H9 (cell line): ENCODE measurements around the gene TANGO6. TPM values are rescaled to one million over a fixed set of nuclear protein-coding genes. Genes with fewer than 3 reads are reported as not detected.

Experiments used
- DNase-seq: peaks from one replicate; pipeline ENCODE4 v3.0.0-alpha.2; 2017
- H2AFZ ChIP-seq: one replicate; pipeline ENCODE4 v1.6.1; 2013; ENCODE audit warnings: mild to moderate bottlenecking, low read length, control low read depth, moderate library complexity
- H2AK5ac ChIP-seq: 2 replicates; pipeline ENCODE4 v1.6.1; 2013; ENCODE audit warnings: low read length, control low read depth, mixed read lengths; ENCODE audit not compliant: insufficient read length
- H2BK120ac ChIP-seq: one replicate; pipeline ENCODE4 v1.6.1; 2013; ENCODE audit warnings: low read depth, mild to moderate bottlenecking, low read length, control low read depth, inconsistent platforms; ENCODE audit not compliant: poor library complexity, severe bottlenecking
- H2BK12ac ChIP-seq: 2 replicates; pipeline ENCODE4 v1.6.1; 2013; ENCODE audit warnings: low read length, control low read depth, mixed read lengths, low read depth; ENCODE audit not compliant: insufficient read length
- H2BK15ac ChIP-seq: 2 replicates; pipeline ENCODE4 v1.6.1; 2013; ENCODE audit warnings: low read depth, low read length, control low read depth
- H2BK20ac ChIP-seq: one replicate; pipeline ENCODE4 v1.6.1; 2013; ENCODE audit warnings: low read depth, mild to moderate bottlenecking, low read length, control low read depth, inconsistent platforms; ENCODE audit not compliant: poor library complexity, severe bottlenecking
- H2BK5ac ChIP-seq: 2 replicates; pipeline ENCODE4 v1.6.1; 2013; ENCODE audit warnings: low read length, control low read depth, mixed read lengths; ENCODE audit not compliant: insufficient read length
- H3K14ac ChIP-seq: 2 replicates; pipeline ENCODE4 v1.6.1; 2013; ENCODE audit warnings: low read length, control low read depth; ENCODE audit not compliant: insufficient read depth
- H3K18ac ChIP-seq: 2 replicates; pipeline ENCODE4 v1.6.1; 2013; ENCODE audit warnings: low read depth, mild to moderate bottlenecking, mixed read lengths, low read length, control low read depth; ENCODE audit not compliant: insufficient read length
- H3K23ac ChIP-seq: 2 replicates; pipeline ENCODE4 v1.6.1; 2013; ENCODE audit warnings: low read length, control low read depth, mixed read lengths, low read depth; ENCODE audit not compliant: insufficient read length
- H3K23me2 ChIP-seq: 2 replicates; pipeline ENCODE4 v1.6.1; 2013; ENCODE audit warnings: low read depth, mild to moderate bottlenecking, mixed read lengths, low read length, control low read depth; ENCODE audit not compliant: insufficient read length, poor library complexity, severe bottlenecking
- H3K27ac ChIP-seq: 2 replicates; pipeline ENCODE4 v1.5.1; 2013; ENCODE audit warnings: low read length, control low read depth, mixed read lengths, low read depth; ENCODE audit not compliant: insufficient read length
- H3K27me3 ChIP-seq: 2 replicates; pipeline ENCODE4 v1.6.1; 2013; ENCODE audit warnings: low read length, control low read depth, inconsistent platforms; ENCODE audit not compliant: insufficient read depth
- H3K4ac ChIP-seq: 2 replicates; pipeline ENCODE4 v1.6.1; 2013; ENCODE audit warnings: low read depth, mild to moderate bottlenecking, control low read depth, inconsistent platforms, low read length, moderate library complexity
- H3K4me1 ChIP-seq: 2 replicates; pipeline ENCODE4 v1.6.1; 2013; ENCODE audit warnings: low read length, control low read depth, inconsistent platforms; ENCODE audit not compliant: insufficient read depth
- H3K4me2 ChIP-seq: 2 replicates; pipeline ENCODE4 v1.6.1; 2013; ENCODE audit warnings: low read length, control low read depth, mixed read lengths; ENCODE audit not compliant: insufficient read length, insufficient read depth
- H3K56ac ChIP-seq: 2 replicates; pipeline ENCODE4 v1.6.1; 2013; ENCODE audit warnings: low read depth, mild to moderate bottlenecking, mixed read lengths, low read length, control low read depth; ENCODE audit not compliant: insufficient read length
- H3K79me1 ChIP-seq: 2 replicates; pipeline ENCODE4 v1.6.1; 2013; ENCODE audit warnings: low read depth, mild to moderate bottlenecking, moderate library complexity, low read length, control low read depth, inconsistent platforms; ENCODE audit not compliant: insufficient read depth, poor library complexity, severe bottlenecking
- H3K79me2 ChIP-seq: 2 replicates; pipeline ENCODE4 v1.6.1; 2013; ENCODE audit warnings: low read length, control low read depth, inconsistent platforms; ENCODE audit not compliant: insufficient read depth
- H3K9ac ChIP-seq: 2 replicates; pipeline ENCODE4 v1.6.1; 2013; ENCODE audit warnings: low read length, control low read depth, mixed read lengths; ENCODE audit not compliant: insufficient read length; ENCODE audit errors: extremely low read depth
- H3K9me3 ChIP-seq: one replicate; pipeline ENCODE4 v1.6.1; 2013; ENCODE audit warnings: low read depth, low read length, inconsistent platforms; ENCODE audit not compliant: control insufficient read depth
- H3T11ph ChIP-seq: one replicate; pipeline ENCODE4 v1.6.1; 2013; ENCODE audit warnings: mild to moderate bottlenecking, low read length, control low read depth, inconsistent platforms
- H4K20me1 ChIP-seq: one replicate; pipeline ENCODE4 v1.6.1; 2013; ENCODE audit not compliant: control insufficient read depth, insufficient read length, insufficient read depth
- H4K5ac ChIP-seq: 2 replicates; pipeline ENCODE4 v1.6.1; 2013; ENCODE audit warnings: low read depth, mild to moderate bottlenecking, mixed read lengths, low read length, control low read depth; ENCODE audit not compliant: insufficient read length
- H4K8ac ChIP-seq: replicated peaks from 2 replicates; pipeline ENCODE4 v1.6.1; 2013; ENCODE audit warnings: low read length, control low read depth, mixed read lengths, low read depth; ENCODE audit not compliant: insufficient read length
- H4K91ac ChIP-seq: 2 replicates; pipeline ENCODE4 v1.6.1; 2013; ENCODE audit warnings: low read depth, mild to moderate bottlenecking, moderate library complexity, mixed read lengths, low read length, control low read depth; ENCODE audit not compliant: insufficient read length
- H3K27ac Mint-ChIP-seq, 3 experiments: 2 replicates in 2 of 3; 3 replicates in 1 of 3; pipeline ENCODE4 v1.8.0; 2020 to 2021; ENCODE audit warnings: mixed read lengths in 3 of 3, mild to moderate bottlenecking in 1 of 3, moderate library complexity in 1 of 3
- H3K27me3 Mint-ChIP-seq: 2 replicates; pipeline ENCODE4 v1.8.0; 2021; ENCODE audit warnings: low read depth, mild to moderate bottlenecking, moderate library complexity, mixed read lengths
- H3K36me3 Mint-ChIP-seq, 3 experiments: 2 replicates in 2 of 3; 3 replicates in 1 of 3; pipeline ENCODE4 v1.8.0; 2020 to 2021; ENCODE audit warnings: low read depth in 3 of 3, mixed read lengths in 3 of 3; ENCODE audit not compliant: insufficient read depth in 1 of 3
- H3K4me1 Mint-ChIP-seq, 2 experiments: 2 replicates each; pipeline ENCODE4 v1.8.0; 2020; ENCODE audit warnings: mixed read lengths in 2 of 2
- H3K4me3 Mint-ChIP-seq, 2 experiments: 2 replicates in 1 of 2; 3 replicates in 1 of 2; pipeline ENCODE4 v1.8.0; 2020 to 2021; ENCODE audit warnings: mild to moderate bottlenecking in 2 of 2, mixed read lengths in 2 of 2, moderate library complexity in 1 of 2
- H3K9me3 Mint-ChIP-seq, 2 experiments: 2 replicates in 1 of 2; 3 replicates in 1 of 2; pipeline ENCODE4 v1.8.0; 2020; ENCODE audit warnings: mild to moderate bottlenecking in 2 of 2, mixed read lengths in 2 of 2, moderate library complexity in 1 of 2
- WGBS: extraction: QIAGEN DNeasy Blood & Tissue Kit; methylation state at CpG from one replicate; pipeline ENCODE4 v1.1.7; 2013; ENCODE audit warnings: missing lambda C conversion rate, low lambda C conversion rate, mixed read lengths; ENCODE audit not compliant: insufficient read length; ENCODE audit errors: extremely low coverage; 5-methylcytosine and 5-hydroxymethylcytosine counted together
- total RNA-seq: library from RNA; stranded (reverse); gene quantifications from 2 replicates; pipeline ENCODE4 v1.2.1, GENCODE V29; 2021
- TF ChIP-seq, protein P1 (sequence below): fragments of 200-600 bp; sonication (generic); conservative IDR thresholded peaks from 3 replicates; pipeline ENCODE4 v1.8.0; 2021; ENCODE audit warnings: antibody characterized with exemption, mild to moderate bottlenecking

Gene TANGO6
- total RNA-seq, 1 experiment from 2014 or later = 12.0 TPM

DNA sequence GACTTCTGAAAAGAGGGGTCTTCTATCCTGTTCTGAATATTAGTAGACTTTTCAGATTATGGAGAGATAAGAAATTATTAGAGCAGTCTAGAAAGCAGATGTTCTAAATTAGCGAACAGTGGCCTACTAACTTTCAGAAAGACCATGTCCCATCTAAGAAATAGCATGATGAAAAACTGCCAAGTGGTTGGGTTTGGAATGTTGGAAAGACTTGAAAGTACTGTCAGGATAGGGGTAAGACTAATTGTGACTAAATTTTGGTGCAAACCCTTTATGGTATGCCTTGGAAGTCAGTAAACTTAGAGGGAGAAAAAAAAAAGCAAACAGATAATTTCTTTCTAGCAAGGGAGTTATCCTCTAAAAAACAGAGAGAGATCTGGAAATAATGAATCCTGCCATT lies 41.1 kb downstream of the TANGO6 start:
- Histone ChIP-seq H4K91ac (no peak overlapping the region), H2AFZ (no peak overlapping the region), H3K14ac (no peak overlapping the region), H3K4ac (no peak overlapping the region), H3K79me2 (no peaks in the 10 kb centered on the region), H3K9ac (no peak overlapping the region), H3K4me2 (no peak overlapping the region), H3K9me3 (no peaks in the 10 kb centered on the region), H3K27me3 (no peaks in the 10 kb centered on the region), H2AK5ac (no peak overlapping the region), H3K27ac (no peak overlapping the region), H3K4me1 (no peaks in the 10 kb centered on the region), H4K5ac (no peak overlapping the region), H3K18ac (no peak overlapping the region), H2BK12ac (no peak overlapping the region), H2BK20ac (no peak overlapping the region), H2BK5ac (no peak overlapping the region), H3K56ac (no peak overlapping the region), H3K23me2 (no peaks in the 10 kb centered on the region), H4K20me1 (no peaks in the 10 kb centered on the region), H3K23ac (no peak overlapping the region), H2BK15ac (no peak overlapping the region), H3T11ph (no peak overlapping the region), H4K8ac (no peak overlapping the region), H3K79me1 (no peaks in the 10 kb centered on the region), H2BK120ac (no peak overlapping the region)
- no CpG with 5 or more reads among the region's 1 CpG for WGBS
- Mint-ChIP-seq H3K27me3 (no peaks in the 10 kb centered on the region), H3K27ac (peak overlapping the region in 1 of 3 experiments; percentile 63; a peak in 1 of 7 replicates), H3K4me3 (no peak overlapping the region), H3K36me3 (peaks cover 2 to 11% (median 9%) of the 10 kb centered on the region in 3 experiments; a peak in 4 of 7 replicates), H3K4me1 (no peaks in the 10 kb centered on the region), H3K9me3 (no peaks in the 10 kb centered on the region)
- no peak for DNase-seq
- TF ChIP-seq, protein P1, sequence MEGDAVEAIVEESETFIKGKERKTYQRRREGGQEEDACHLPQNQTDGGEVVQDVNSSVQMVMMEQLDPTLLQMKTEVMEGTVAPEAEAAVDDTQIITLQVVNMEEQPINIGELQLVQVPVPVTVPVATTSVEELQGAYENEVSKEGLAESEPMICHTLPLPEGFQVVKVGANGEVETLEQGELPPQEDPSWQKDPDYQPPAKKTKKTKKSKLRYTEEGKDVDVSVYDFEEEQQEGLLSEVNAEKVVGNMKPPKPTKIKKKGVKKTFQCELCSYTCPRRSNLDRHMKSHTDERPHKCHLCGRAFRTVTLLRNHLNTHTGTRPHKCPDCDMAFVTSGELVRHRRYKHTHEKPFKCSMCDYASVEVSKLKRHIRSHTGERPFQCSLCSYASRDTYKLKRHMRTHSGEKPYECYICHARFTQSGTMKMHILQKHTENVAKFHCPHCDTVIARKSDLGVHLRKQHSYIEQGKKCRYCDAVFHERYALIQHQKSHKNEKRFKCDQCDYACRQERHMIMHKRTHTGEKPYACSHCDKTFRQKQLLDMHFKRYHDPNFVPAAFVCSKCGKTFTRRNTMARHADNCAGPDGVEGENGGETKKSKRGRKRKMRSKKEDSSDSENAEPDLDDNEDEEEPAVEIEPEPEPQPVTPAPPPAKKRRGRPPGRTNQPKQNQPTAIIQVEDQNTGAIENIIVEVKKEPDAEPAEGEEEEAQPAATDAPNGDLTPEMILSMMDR = no peak
